GM12891 (cell line): ENCODE measurements around the gene SDF2.

Source experiments
- POLR2A ChIP-seq: IDR thresholded peaks from 2 replicates; pipeline ENCODE4 v1.6.1; 2011; ENCODE audit warnings: low read depth, low read length, control low read depth
- POLR2AphosphoS5 ChIP-seq: IDR thresholded peaks from 2 replicates; pipeline ENCODE4 v1.6.1; 2011; ENCODE audit warnings: low read depth, low read length, control low read depth
- POU2F2 ChIP-seq: IDR thresholded peaks from 2 replicates; pipeline ENCODE4 v1.6.1; 2011; ENCODE audit warnings: low read depth, mild to moderate bottlenecking, control low read depth, low read length, moderate library complexity
- SPI1 ChIP-seq: IDR thresholded peaks from 2 replicates; pipeline ENCODE4 v1.6.1; 2011; ENCODE audit warnings: low read depth, low read length, control low read depth
- TAF1 ChIP-seq: IDR thresholded peaks from 2 replicates; pipeline ENCODE4 v1.6.1; 2011; ENCODE audit warnings: low read depth, low read length, control low read depth

- TF ChIP-seq POLR2A (no peak), POLR2AphosphoS5 (peak; percentile 64; the same call in 1 of the 2 replicates), SPI1 (no peak), TAF1 (no peak), POU2F2 (peak; percentile 22; the same call in 1 of the 2 replicates)
These were observed 49.4 kb upstream of the SDF2 start for GRCh38 chr17:28710861-28711722.
